Neural progenitor cell (in vitro differentiated cells): ENCODE measurements around the gene GRK3. TPM values are rescaled to one million over a fixed set of nuclear protein-coding genes. Genes with fewer than 3 reads are reported as not detected.
"Not testable (repeated sequence)": the region's sequence is repeated elsewhere in the genome, so short reads cannot be mapped to it uniquely, and the experiment has no call there.

Experiments
- DNase-seq: peaks from one replicate; pipeline ENCODE4 v3.0.0-alpha.2; 2016; ENCODE audit warnings: low spot score
- H2AFZ ChIP-seq: fragments of 200-600 bp; sonication (generic); replicated peaks from 2 replicates; pipeline ENCODE4 v1.6.1; 2016; ENCODE audit warnings: antibody characterized with exemption
- H3F3A ChIP-seq: fragments of 200-600 bp; sonication (generic); 2 replicates; pipeline ENCODE4 v1.6.1; 2016; ENCODE audit warnings: antibody characterized with exemption, low read depth
- H3K27ac ChIP-seq: fragments of 200-600 bp; sonication (generic); 2 replicates; pipeline ENCODE4 v1.5.1; 2016; ENCODE audit warnings: mild to moderate bottlenecking
- H3K27me3 ChIP-seq: fragments of 200-600 bp; sonication (generic); 2 replicates; pipeline ENCODE4 v1.6.1; 2016; ENCODE audit warnings: mild to moderate bottlenecking, moderate library complexity
- H3K36me3 ChIP-seq: fragments of 200-600 bp; sonication (generic); 2 replicates; pipeline ENCODE4 v1.5.1; 2016
- H3K4me1 ChIP-seq: fragments of 200-600 bp; sonication (generic); 2 replicates; pipeline ENCODE4 v1.6.1; 2016; ENCODE audit warnings: mixed run types
- H3K4me2 ChIP-seq: fragments of 200-600 bp; sonication (generic); 2 replicates; pipeline ENCODE4 v1.6.1; 2016
- H3K4me3 ChIP-seq: fragments of 200-600 bp; sonication (generic); 2 replicates; pipeline ENCODE4 v1.5.1; 2016
- H3K79me2 ChIP-seq: fragments of 200-600 bp; sonication (generic); 2 replicates; pipeline ENCODE4 v1.6.1; 2016; ENCODE audit warnings: low read depth
- H3K9ac ChIP-seq: fragments of 200-600 bp; sonication (generic); 2 replicates; pipeline ENCODE4 v1.6.1; 2016
- H3K9me3 ChIP-seq: fragments of 200-600 bp; sonication (generic); 2 replicates; pipeline ENCODE4 v1.5.1; 2016; ENCODE audit warnings: low read depth
- H4K20me1 ChIP-seq: fragments of 200-600 bp; sonication (generic); 2 replicates; pipeline ENCODE4 v1.6.1; 2016; ENCODE audit warnings: low read depth
- H3K27ac Mint-ChIP-seq: 3 replicates; pipeline ENCODE4 v1.8.0; 2021; ENCODE audit warnings: mixed read lengths
- H3K27me3 Mint-ChIP-seq: 2 replicates; pipeline ENCODE4 v1.8.0; 2022; ENCODE audit warnings: low read depth, mild to moderate bottlenecking, inconsistent platforms, moderate library complexity, mixed read lengths; ENCODE audit not compliant: insufficient read depth
- H3K36me3 Mint-ChIP-seq: 3 replicates; pipeline ENCODE4 v1.8.0; 2021; ENCODE audit warnings: mixed read lengths
- H3K4me1 Mint-ChIP-seq: 3 replicates; pipeline ENCODE4 v1.8.0; 2021; ENCODE audit warnings: mixed read lengths
- H3K4me3 Mint-ChIP-seq: 3 replicates; pipeline ENCODE4 v1.8.0; 2021; ENCODE audit warnings: mild to moderate bottlenecking, moderate library complexity, mixed read lengths
- H3K9me3 Mint-ChIP-seq: 3 replicates; pipeline ENCODE4 v1.8.0; 2020; ENCODE audit warnings: mixed read lengths
- EZH2 ChIP-seq: fragments of 200-600 bp; sonication (generic); IDR thresholded peaks from 2 replicates; pipeline ENCODE4 v1.6.1; 2017; ENCODE audit warnings: antibody characterized with exemption, mild to moderate bottlenecking, moderate library complexity
- EZH2phosphoT487 ChIP-seq: fragments of 200-600 bp; sonication (generic); IDR thresholded peaks from 2 replicates; pipeline ENCODE4 v1.6.1; 2017; ENCODE audit warnings: antibody characterized with exemption
- total RNA-seq: library from RNA; depleted of rRNA; stranded (reverse); fragments of >200 nt; gene quantifications from 2 replicates; pipeline ENCODE4 v1.2.3, GENCODE V29; 2015; ENCODE audit warnings: low replicate concordance
- TF ChIP-seq, protein P1 (sequence below): fragments of 200-600 bp; sonication (generic); IDR thresholded peaks from 2 replicates; pipeline ENCODE4 v1.5.1; 2017; ENCODE audit warnings: antibody characterized with exemption, mild to moderate bottlenecking

GRK3 gene
- total RNA-seq, 1 donor from 2014 or later = 20.8 TPM

DNA sequence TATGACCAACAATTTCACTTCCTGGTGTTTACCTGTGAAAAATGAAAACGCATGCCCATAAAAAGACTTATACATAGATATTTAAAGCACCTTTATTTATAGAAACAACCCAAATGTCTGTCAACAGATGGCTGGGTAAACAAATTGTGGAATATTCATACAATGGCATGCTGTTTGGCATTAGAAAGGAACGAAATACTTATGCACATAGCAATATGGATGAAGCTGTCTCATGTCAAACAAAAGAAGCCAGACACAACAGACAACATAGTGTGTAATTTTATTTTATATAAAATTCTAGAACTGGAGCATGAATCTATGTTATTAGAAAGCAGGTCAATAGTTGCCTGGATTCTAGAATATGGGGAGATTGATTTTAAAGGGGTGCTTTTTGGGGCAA lies 38.0 kb downstream of the GRK3 start:
- Histone ChIP-seq H2AFZ (no peak overlapping the region), H3F3A (no peaks in the 10 kb centered on the region), H3K79me2 (peaks cover 15% of the 10 kb centered on the region), H3K4me3 (no peak overlapping the region), H3K9me3 (no peaks in the 10 kb centered on the region), H3K36me3 (no peaks in the 10 kb centered on the region), H3K27me3 (no peaks in the 10 kb centered on the region), H3K4me1 (no peaks in the 10 kb centered on the region), H4K20me1 (no peaks in the 10 kb centered on the region), H3K4me2 (no peak overlapping the region), H3K9ac (no peak overlapping the region), H3K27ac (no peak overlapping the region)
- Mint-ChIP-seq H3K27me3 (no peaks in the 10 kb centered on the region), H3K4me3 (no peak overlapping the region), H3K4me1 (no peaks in the 10 kb centered on the region), H3K9me3 (no peaks in the 10 kb centered on the region), H3K27ac (no peak overlapping the region), H3K36me3 (no peaks in the 10 kb centered on the region)
- DNase-seq = no peak
- TF ChIP-seq, protein P1, sequence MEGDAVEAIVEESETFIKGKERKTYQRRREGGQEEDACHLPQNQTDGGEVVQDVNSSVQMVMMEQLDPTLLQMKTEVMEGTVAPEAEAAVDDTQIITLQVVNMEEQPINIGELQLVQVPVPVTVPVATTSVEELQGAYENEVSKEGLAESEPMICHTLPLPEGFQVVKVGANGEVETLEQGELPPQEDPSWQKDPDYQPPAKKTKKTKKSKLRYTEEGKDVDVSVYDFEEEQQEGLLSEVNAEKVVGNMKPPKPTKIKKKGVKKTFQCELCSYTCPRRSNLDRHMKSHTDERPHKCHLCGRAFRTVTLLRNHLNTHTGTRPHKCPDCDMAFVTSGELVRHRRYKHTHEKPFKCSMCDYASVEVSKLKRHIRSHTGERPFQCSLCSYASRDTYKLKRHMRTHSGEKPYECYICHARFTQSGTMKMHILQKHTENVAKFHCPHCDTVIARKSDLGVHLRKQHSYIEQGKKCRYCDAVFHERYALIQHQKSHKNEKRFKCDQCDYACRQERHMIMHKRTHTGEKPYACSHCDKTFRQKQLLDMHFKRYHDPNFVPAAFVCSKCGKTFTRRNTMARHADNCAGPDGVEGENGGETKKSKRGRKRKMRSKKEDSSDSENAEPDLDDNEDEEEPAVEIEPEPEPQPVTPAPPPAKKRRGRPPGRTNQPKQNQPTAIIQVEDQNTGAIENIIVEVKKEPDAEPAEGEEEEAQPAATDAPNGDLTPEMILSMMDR = no peak
- TF ChIP-seq EZH2 (no peak), EZH2phosphoT487 (no peak)

DNA sequence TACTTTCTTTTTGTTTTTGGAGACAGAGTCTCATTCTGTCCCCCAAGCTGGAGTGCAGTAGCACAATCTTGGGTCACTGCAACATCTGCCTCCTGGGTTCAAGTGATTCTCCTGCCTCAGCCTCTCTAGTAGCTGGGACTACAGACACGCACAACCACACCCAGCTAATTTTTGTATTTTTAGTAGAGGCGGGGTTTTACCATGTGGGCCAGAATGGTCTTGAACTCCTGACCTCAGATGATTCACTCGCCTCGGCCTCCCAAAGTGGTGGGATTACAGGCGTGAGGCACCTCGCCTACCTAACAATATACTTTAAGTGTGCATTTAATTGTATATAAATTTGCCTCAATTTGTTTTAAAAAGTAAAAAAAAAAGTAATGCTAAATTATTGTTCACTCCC lies 38.4 kb downstream of the GRK3 start:
- Mint-ChIP-seq H3K36me3 (no peaks in the 10 kb centered on the region), H3K27ac (no peak overlapping the region), H3K4me3 (no peak overlapping the region), H3K9me3 (no peaks in the 10 kb centered on the region), H3K27me3 (no peaks in the 10 kb centered on the region), H3K4me1 (no peaks in the 10 kb centered on the region)
- Histone ChIP-seq H3K4me1 (no peaks in the 10 kb centered on the region), H3K79me2 (peaks cover 15% of the 10 kb centered on the region), H3F3A (no peaks in the 10 kb centered on the region), H3K27ac (no peak overlapping the region), H3K9me3 (no peaks in the 10 kb centered on the region), H3K4me2 (no peak overlapping the region), H2AFZ (no peak overlapping the region), H3K36me3 (no peaks in the 10 kb centered on the region), H3K9ac (no peak overlapping the region), H3K27me3 (no peaks in the 10 kb centered on the region), H4K20me1 (no peaks in the 10 kb centered on the region), H3K4me3 (no peak overlapping the region)
- no peak for DNase-seq
- TF ChIP-seq EZH2 (no peak), EZH2phosphoT487 (no peak)
- TF ChIP-seq, protein P1 = no peak

DNA sequence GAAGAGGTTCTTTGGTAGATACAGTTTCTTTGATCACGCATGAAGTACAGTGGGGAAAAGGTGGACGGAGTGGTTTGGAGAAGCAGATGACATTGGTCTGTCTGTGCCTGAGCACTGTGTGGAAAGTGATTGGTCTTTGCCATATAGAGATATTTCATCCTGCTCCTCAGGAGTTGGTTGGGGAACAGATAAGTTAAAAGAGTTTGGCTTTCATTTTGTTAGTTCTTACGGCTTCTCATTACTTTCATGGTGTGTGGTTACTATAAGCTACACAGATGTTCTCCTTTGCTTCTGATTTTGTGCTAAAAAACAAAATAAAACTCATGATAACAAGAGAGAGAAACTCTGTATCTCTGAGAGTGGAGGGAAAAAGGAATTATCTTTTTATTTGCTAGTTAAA lies 40.7 kb downstream of the GRK3 start:
- H3K9ac ChIP-seq, H3K9me3 Mint-ChIP-seq, H3F3A ChIP-seq, H3K27me3 ChIP-seq, H2AFZ ChIP-seq, H3K27me3 Mint-ChIP-seq, H3K4me2 ChIP-seq, H3K36me3 ChIP-seq, H3K27ac ChIP-seq, DNase-seq, H4K20me1 ChIP-seq, H3K4me1 Mint-ChIP-seq, H3K9me3 ChIP-seq, H3K27ac Mint-ChIP-seq, H3K4me3 ChIP-seq, H3K36me3 Mint-ChIP-seq, H3K4me1 ChIP-seq, H3K4me3 Mint-ChIP-seq: not testable (repeated sequence)
- peaks cover 15% of the 10 kb centered on the region for H3K79me2 ChIP-seq

DNA sequence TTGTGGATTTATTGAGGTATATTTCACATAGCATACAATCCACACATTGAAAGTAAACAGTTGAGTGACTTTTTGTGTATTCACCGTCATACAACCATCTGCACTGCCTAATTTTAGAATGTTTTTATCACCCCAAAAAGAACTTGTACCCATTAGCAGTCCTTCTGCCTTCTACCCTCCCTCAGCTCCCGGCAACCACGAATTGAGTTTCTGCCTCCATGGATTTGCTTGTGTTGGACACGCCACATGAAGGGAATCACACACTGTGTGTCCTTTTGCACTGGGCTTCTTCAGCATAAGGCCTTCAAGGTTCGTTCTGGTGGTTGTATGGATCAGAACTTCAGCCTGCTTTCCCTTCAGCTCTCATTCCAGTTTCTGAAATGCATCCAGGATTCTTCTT lies 41.1 kb downstream of the GRK3 start:
- not testable (repeated sequence) for H3K9me3 Mint-ChIP-seq, H3K27me3 Mint-ChIP-seq

DNA sequence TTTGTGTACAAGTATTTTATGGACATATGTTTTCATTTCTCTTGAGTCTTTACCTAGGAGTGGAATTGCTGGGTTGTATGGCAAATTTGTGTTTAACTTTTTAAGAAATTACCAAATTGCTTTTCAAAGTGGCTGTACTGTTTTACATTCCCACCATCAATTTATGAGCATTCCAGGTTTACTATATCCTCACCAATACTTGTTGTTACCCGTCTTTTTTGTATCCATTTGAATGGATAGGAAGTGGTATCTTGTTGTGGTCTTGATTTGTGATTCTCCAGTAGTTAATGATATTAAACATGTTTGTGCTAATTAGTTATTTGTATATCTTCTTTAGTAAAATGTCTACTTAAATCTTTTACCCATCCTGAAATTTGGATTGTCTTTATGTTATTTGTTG lies 46.8 kb downstream of the GRK3 start:
- H3K27me3 ChIP-seq, H3K4me3 Mint-ChIP-seq, H3K27ac ChIP-seq, H3K9ac ChIP-seq, H3K27me3 Mint-ChIP-seq, H3K27ac Mint-ChIP-seq, H3K4me3 ChIP-seq, H3K36me3 Mint-ChIP-seq, H3K9me3 ChIP-seq, DNase-seq, H2AFZ ChIP-seq, H3K36me3 ChIP-seq, H4K20me1 ChIP-seq, H3K4me2 ChIP-seq: not testable (repeated sequence)
- Histone ChIP-seq H3K4me1 (peaks cover 28% of the 10 kb centered on the region), H3K79me2 (peaks cover 18% of the 10 kb centered on the region), H3F3A (peaks cover 13% of the 10 kb centered on the region)
- peaks cover 13% of the 10 kb centered on the region for H3K9me3 Mint-ChIP-seq
- H3K4me1 Mint-ChIP-seq = peaks cover 14% of the 10 kb centered on the region

More for the DNA sequence above, 41.1 kb downstream of the GRK3 start:
- H3K4me1 Mint-ChIP-seq, H3K4me1 ChIP-seq, H4K20me1 ChIP-seq, H3K27ac Mint-ChIP-seq, H3K4me3 ChIP-seq, H3K27me3 ChIP-seq, H3F3A ChIP-seq, H3K36me3 ChIP-seq, DNase-seq, H3K36me3 Mint-ChIP-seq, H3K9ac ChIP-seq, H3K9me3 ChIP-seq, H3K4me2 ChIP-seq, H3K27ac ChIP-seq, H2AFZ ChIP-seq, H3K4me3 Mint-ChIP-seq: not testable (repeated sequence)
- H3K79me2 ChIP-seq = peaks cover 15% of the 10 kb centered on the region

DNA sequence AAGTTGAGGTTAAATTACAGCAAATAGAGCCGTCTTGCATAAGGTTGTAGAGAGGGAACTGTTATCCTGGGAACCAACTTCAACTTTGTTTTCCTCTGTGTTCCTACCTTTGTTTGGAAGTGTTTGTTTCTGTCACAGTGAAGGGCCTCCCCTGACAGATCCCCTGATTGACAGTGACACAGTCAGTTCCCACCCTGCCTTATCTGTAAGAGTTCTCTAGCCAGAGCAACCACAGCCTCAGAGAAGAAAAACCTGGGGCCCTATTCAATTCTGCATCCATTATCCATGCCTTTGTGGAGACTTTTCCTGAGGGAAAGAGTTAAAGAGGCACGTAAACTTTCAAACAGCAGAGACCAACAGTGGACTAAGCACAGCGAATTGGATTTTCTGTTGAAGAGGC lies 48.7 kb downstream of the GRK3 start:
- H3K9ac ChIP-seq, H3K9me3 ChIP-seq, H3K4me3 Mint-ChIP-seq, H3K36me3 Mint-ChIP-seq, H2AFZ ChIP-seq, H3K27me3 Mint-ChIP-seq, H3K27ac ChIP-seq, H4K20me1 ChIP-seq, DNase-seq, H3K27ac Mint-ChIP-seq, H3K36me3 ChIP-seq, H3K27me3 ChIP-seq, H3K4me3 ChIP-seq: not testable (repeated sequence)
- Histone ChIP-seq H3K4me1 (peaks cover 41% of the 10 kb centered on the region), H3K79me2 (peaks cover 23% of the 10 kb centered on the region), H3K4me2 (peak overlapping the region; percentile 5), H3F3A (peaks cover 22% of the 10 kb centered on the region)
- H3K4me1 Mint-ChIP-seq = peaks cover 19% of the 10 kb centered on the region
- H3K9me3 Mint-ChIP-seq = peaks cover 13% of the 10 kb centered on the region

DNA sequence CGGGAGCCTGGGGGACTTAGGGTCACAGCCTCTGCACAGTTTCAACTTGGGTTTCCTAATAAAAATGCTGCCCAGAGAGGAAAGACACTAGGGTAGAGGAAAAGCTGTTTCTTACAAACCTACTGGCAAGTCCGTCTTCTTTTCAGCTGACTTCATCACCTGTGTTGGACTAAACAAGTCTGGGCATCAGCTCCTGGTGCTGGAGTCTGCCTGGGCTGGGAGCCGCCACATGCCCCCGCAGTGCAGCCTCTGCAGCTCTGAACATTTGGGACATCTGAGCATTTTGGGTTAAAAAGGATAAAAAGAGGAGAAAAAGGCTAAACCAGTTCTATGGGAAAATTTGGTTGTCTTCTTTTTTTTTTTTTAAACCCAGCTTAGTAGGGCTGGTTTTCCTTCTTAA lies 49.1 kb downstream of the GRK3 start:
- H3K4me3 ChIP-seq, DNase-seq, H3K9ac ChIP-seq, H3K27me3 ChIP-seq, H4K20me1 ChIP-seq, H3K27me3 Mint-ChIP-seq, H3K9me3 ChIP-seq, H2AFZ ChIP-seq, H3K36me3 Mint-ChIP-seq, H3K36me3 ChIP-seq, H3K4me3 Mint-ChIP-seq: not testable (repeated sequence)
- Histone ChIP-seq H3K4me2 (peak overlapping the region; percentile 27), H3F3A (peaks cover 22% of the 10 kb centered on the region), H3K79me2 (peaks cover 28% of the 10 kb centered on the region), H3K4me1 (peaks cover 41% of the 10 kb centered on the region), H3K27ac (peak overlapping the region; percentile 58)
- Mint-ChIP-seq H3K27ac (peak overlapping the region; percentile 74), H3K4me1 (peaks cover 19% of the 10 kb centered on the region), H3K9me3 (peaks cover 13% of the 10 kb centered on the region)
